ENCODE measurements around the gene MEGF11. TPM values are rescaled to one million over a fixed set of nuclear protein-coding genes. Genes with fewer than 3 reads are reported as not detected.

The MEGF11 gene
- polyA plus RNA-seq, 1 of the 3 experiments (the other 2 are of a cell fraction), result not detected

- H3K9me2 ChIP-seq, result no peaks in the 10 kb centered on the region
- no peaks in the 10 kb centered on the region for H3K79me2 ChIP-seq (ENCODE audit: insufficient read depth)
- H3K4me2 ChIP-seq, result no peak overlapping the region
- no peak overlapping the region for H3K9ac ChIP-seq
- no peak for DNase-seq
- no peaks in the 10 kb centered on the region for H3K27me3 ChIP-seq (ENCODE audit: insufficient read depth)
- no peak overlapping the region for H2AFZ ChIP-seq (ENCODE audit: low read depth)
- H3K36me3 ChIP-seq (replicated peaks in 1 of 2; ENCODE audit: control insufficient read depth in 1 of 2, insufficient read depth in 2 of 2, low read length in 1 of 2), result no peaks in the 10 kb centered on the region
- CTCF ChIA-PET, result no interaction called here
- no peaks in the 10 kb centered on the region for H4K20me1 ChIP-seq (ENCODE audit: insufficient read depth)
- 33% methylated on average over 5 of the region's 5 CpGs for WGBS (ENCODE audit: low lambda C conversion rate)
- no peaks in the 10 kb centered on the region for H3K9me3 ChIP-seq
- no peak overlapping the region for H3K4me3 ChIP-seq (ENCODE audit: low read depth in 2 of 2, low read length in 1 of 2)
- no peak overlapping the region for H3K27ac ChIP-seq (ENCODE audit: low read depth in 2 of 2, low read length in 1 of 2)
- H3F3A ChIP-seq (replicated peaks; ENCODE audit: insufficient read depth), result no peaks in the 10 kb centered on the region
- TF ChIP-seq JUND (IDR thresholded peaks at IDR 0.05), result no peak
- no peak for TF ChIP-seq RFX5 (IDR thresholded peaks at IDR 0.05; ENCODE audit: low read length)
- TF ChIP-seq ELF1 (IDR thresholded peaks at IDR 0.05), result no peak
- TF ChIP-seq FOXM1 (IDR thresholded peaks at IDR 0.05; ENCODE audit: low read depth), result no peak
- no peak for TF ChIP-seq SMC3 (IDR thresholded peaks at IDR 0.05; ENCODE audit: low read depth, low read length)
- TF ChIP-seq FOXJ3 (CRISPR knock-in tag; IDR thresholded peaks at IDR 0.05), result no peak
- no peak for TF ChIP-seq NRF1 (IDR thresholded peaks at IDR 0.05; ENCODE audit: low read depth, low read length)
- no peak for TF ChIP-seq EP300 (IDR thresholded peaks at IDR 0.05; ENCODE audit: borderline replicate concordance in 1 of 2, low read depth in 1 of 2, low read length in 1 of 2)
- no peak for TF ChIP-seq RXRA (IDR thresholded peaks at IDR 0.05; ENCODE audit: borderline replicate concordance, low read depth)
- no peak for TF ChIP-seq RAD21 (IDR thresholded peaks at IDR 0.05; ENCODE audit: low read length)
- TF ChIP-seq NFIC (IDR thresholded peaks at IDR 0.05; ENCODE audit: borderline replicate concordance), result no peak
- no peak for TF ChIP-seq GATA2 (CRISPR knock-in tag; IDR thresholded peaks at IDR 0.05)
- no peak for TF ChIP-seq TEAD4 (IDR thresholded peaks at IDR 0.05; ENCODE audit: borderline replicate concordance, insufficient read depth)
- TF ChIP-seq IRF3 (IDR thresholded peaks at IDR 0.05; ENCODE audit: low read depth, low read length), result no peak
- TF ChIP-seq MXI1 (IDR thresholded peaks at IDR 0.05; ENCODE audit: low read depth, low read length), result no peak
- POLR2A ChIA-PET, result no interaction called here
- peaks cover 0 to 6% of the 10 kb centered on the region in 2 experiments; a peak in 1 of 4 replicates for H3K4me1 ChIP-seq (ENCODE audit: control insufficient read depth in 1 of 2, insufficient read depth in 2 of 2, low read depth in 1 of 2, low read length in 1 of 2)
Observed at GRCh38 chr15:66014022-66014421, 239.5 kb downstream of the MEGF11 start.

- POLR2A ChIA-PET, result no interaction called here
- no peaks in the 10 kb centered on the region for H3K27me3 ChIP-seq (ENCODE audit: insufficient read depth)
Observed at GRCh38 chr15:66008940-66009562, 244.5 kb downstream of the MEGF11 start.

More at GRCh38 chr15:66008940-66009562, 244.5 kb downstream of the MEGF11 start:
- no peaks in the 10 kb centered on the region; a peak in 1 of 4 replicates for H3K4me1 ChIP-seq (ENCODE audit: control insufficient read depth in 1 of 2, insufficient read depth in 2 of 2, low read depth in 1 of 2, low read length in 1 of 2)
- no peak overlapping the region for H2AFZ ChIP-seq (ENCODE audit: low read depth)
- CTCF ChIA-PET, result interaction anchor here (1.3 kb wide), 1 partner anchor 66 kb away, joined by 4 read pairs; no protein-coding TSS in a partner anchor
- H3K9me3 ChIP-seq, result no peaks in the 10 kb centered on the region
- H3K4me3 ChIP-seq (ENCODE audit: low read depth in 2 of 2, low read length in 1 of 2), result no peak overlapping the region
- no peak overlapping the region for H3K4me2 ChIP-seq
- DNase-seq, result no peak
- H3K9ac ChIP-seq, result no peak overlapping the region
- WGBS (ENCODE audit: low lambda C conversion rate), result 6% methylated on average over 3 of the region's 3 CpGs
- TF ChIP-seq YY1 (IDR thresholded peaks at IDR 0.05; ENCODE audit: low read depth), result no peak
- TF ChIP-seq NFIC (IDR thresholded peaks at IDR 0.05; ENCODE audit: borderline replicate concordance), result no peak
- no peak for TF ChIP-seq IRF3 (IDR thresholded peaks at IDR 0.05; ENCODE audit: low read depth, low read length)
- H4K20me1 ChIP-seq (ENCODE audit: insufficient read depth), result no peaks in the 10 kb centered on the region
- no peaks in the 10 kb centered on the region for H3K9me2 ChIP-seq
- H3K79me2 ChIP-seq (ENCODE audit: insufficient read depth), result no peaks in the 10 kb centered on the region
- no peak overlapping the region for H3K27ac ChIP-seq (ENCODE audit: low read depth in 2 of 2, low read length in 1 of 2)
- H3F3A ChIP-seq (replicated peaks; ENCODE audit: insufficient read depth), result no peaks in the 10 kb centered on the region
- H3K36me3 ChIP-seq (replicated peaks in 1 of 2; ENCODE audit: control insufficient read depth in 1 of 2, insufficient read depth in 2 of 2, low read length in 1 of 2), result no peaks in the 10 kb centered on the region
